ENCODE results near the gene ACAP2.

ACAP2 gene

DNA sequence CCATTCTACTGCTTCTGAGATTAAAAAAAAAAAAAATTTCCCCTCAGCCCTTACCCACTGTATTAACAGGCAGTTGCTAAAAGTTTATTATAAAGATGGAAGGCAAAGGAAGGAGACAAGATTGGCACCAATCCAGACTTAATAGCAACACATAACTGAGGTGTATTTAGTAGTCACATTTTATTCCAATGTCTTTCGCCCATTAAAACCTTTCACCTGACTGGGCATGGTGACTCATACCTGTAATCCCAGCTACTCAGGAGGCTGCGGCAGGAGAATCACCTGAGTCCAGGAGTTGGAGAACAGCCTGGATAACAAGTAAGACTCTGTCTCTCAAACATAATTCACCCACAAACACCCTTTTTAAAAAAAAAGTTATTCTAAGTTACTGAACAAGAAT is 4.4 kb downstream of the ACAP2 start:
- no peak for TF ChIP-seq Cebpa-rat (IDR thresholded peaks at IDR 0.05)
- Histone ChIP-seq H3K27ac (no peak overlapping the region), H3K9ac (no peak overlapping the region), H3K4me2 (peak overlapping the region in 2 of 11 experiments; percentile 35 to 90; a peak in 4 of 22 replicates), H3K36me3 (peaks cover 0 to 49% (median 27%) of the 10 kb centered on the region in 11 experiments; a peak in 21 of 22 replicates), H4K20me1 (peaks cover 54 to 87% (median 84%) of the 10 kb centered on the region in 11 experiments), H3K4me1 (peaks cover 14 to 52% (median 30%) of the 10 kb centered on the region in 10 experiments), H3K4me3 (no peak overlapping the region), H3K9me3 (replicated peaks in 1 of 11) (peaks cover 0 to 24% (median 18%) of the 10 kb centered on the region in 11 experiments; a peak in 18 of 22 replicates), H3K27me3 (no peaks in the 10 kb centered on the region)

- Histone ChIP-seq H3K27me3 (no peaks in the 10 kb centered on the region), H3K27ac (no peak overlapping the region), H3K4me3 (no peak overlapping the region), H3K4me2 (peak overlapping the region in 5 of 11 experiments; percentile 9 to 40 (median 19); a peak in 5 of 22 replicates), H4K20me1 (peaks cover 61 to 98% (median 95%) of the 10 kb centered on the region in 11 experiments; a peak in 21 of 22 replicates), H3K36me3 (peaks cover 6 to 44% (median 31%) of the 10 kb centered on the region in 11 experiments; a peak in 20 of 22 replicates), H3K4me1 (peaks cover 0 to 21% (median 9%) of the 10 kb centered on the region in 10 experiments; a peak in 12 of 20 replicates), H3K9me3 (replicated peaks in 1 of 11) (peaks cover 0 to 33% (median 19%) of the 10 kb centered on the region in 11 experiments; a peak in 16 of 22 replicates), H3K9ac (no peak overlapping the region)
- TF ChIP-seq Cebpa-rat (IDR thresholded peaks at IDR 0.05), result no peak
Measured at GRCh38 chr3:195425849-195426248, 17.0 kb downstream of the ACAP2 start.

DNA sequence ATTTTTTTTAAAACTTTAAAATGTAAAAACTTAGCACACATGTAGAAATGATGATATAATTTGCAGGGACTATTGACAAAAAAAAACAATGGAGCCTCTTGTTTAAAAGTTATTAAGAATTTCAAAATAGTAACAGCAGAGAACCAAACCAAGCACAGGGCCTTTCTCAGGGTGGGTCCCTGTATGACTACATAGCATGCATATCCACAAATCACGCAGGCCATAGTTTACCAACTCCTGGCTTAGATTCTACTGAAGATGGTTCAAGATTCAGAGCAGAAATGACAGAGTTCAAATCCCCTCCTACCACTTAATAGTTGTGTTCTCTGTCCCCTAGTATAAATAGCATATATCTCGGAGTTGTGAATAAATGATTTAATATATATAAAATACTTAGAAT is 19.0 kb downstream of the ACAP2 start:
- Histone ChIP-seq H3K9ac (no peak overlapping the region), H3K9me3 (replicated peaks in 1 of 11) (peaks cover 0 to 27% (median 14%) of the 10 kb centered on the region in 11 experiments; a peak in 16 of 22 replicates), H4K20me1 (peaks cover 66 to 98% (median 93%) of the 10 kb centered on the region in 11 experiments), H3K27ac (no peak overlapping the region), H3K4me1 (peaks cover 0 to 32% (median 13%) of the 10 kb centered on the region in 10 experiments; a peak in 12 of 20 replicates), H3K4me2 (no peak overlapping the region), H3K27me3 (no peaks in the 10 kb centered on the region), H3K36me3 (peaks cover 8 to 41% (median 27%) of the 10 kb centered on the region in 11 experiments; a peak in 19 of 22 replicates), H3K4me3 (no peak overlapping the region)
- no peak for TF ChIP-seq Cebpa-rat (IDR thresholded peaks at IDR 0.05)

GRCh38 chr3:195421400-195421799 is 21.4 kb downstream of the ACAP2 start:
- Histone ChIP-seq H3K36me3 (peaks cover 14 to 41% (median 26%) of the 10 kb centered on the region in 11 experiments; a peak in 18 of 22 replicates), H3K4me3 (no peak overlapping the region), H3K27ac (no peak overlapping the region), H3K27me3 (no peaks in the 10 kb centered on the region), H3K4me1 (peaks cover 0 to 22% (median 8%) of the 10 kb centered on the region in 10 experiments; a peak in 12 of 20 replicates), H3K9me3 (replicated peaks in 1 of 11) (peaks cover 0 to 15% (median 0%) of the 10 kb centered on the region in 11 experiments; a peak in 5 of 22 replicates), H4K20me1 (peaks cover 73 to 99% (median 93%) of the 10 kb centered on the region in 11 experiments), H3K9ac (no peak overlapping the region), H3K4me2 (no peak overlapping the region)
- no peak for TF ChIP-seq Cebpa-rat (IDR thresholded peaks at IDR 0.05)

GRCh38 chr3:195416795-195417194 is 26.0 kb downstream of the ACAP2 start:
- Histone ChIP-seq H3K9ac (no peak overlapping the region), H3K4me1 (peaks cover 0 to 18% (median 2%) of the 10 kb centered on the region in 10 experiments; a peak in 8 of 20 replicates), H4K20me1 (peaks cover 79 to 100% (median 98%) of the 10 kb centered on the region in 11 experiments), H3K27ac (no peak overlapping the region), H3K36me3 (peaks cover 13 to 44% (median 36%) of the 10 kb centered on the region in 11 experiments; a peak in 20 of 22 replicates), H3K27me3 (no peaks in the 10 kb centered on the region), H3K4me3 (no peak overlapping the region), H3K4me2 (no peak overlapping the region), H3K9me3 (replicated peaks in 1 of 11) (peaks cover 0 to 3% (median 0%) of the 10 kb centered on the region in 11 experiments; a peak in 3 of 22 replicates)
- TF ChIP-seq Cebpa-rat (IDR thresholded peaks at IDR 0.05), result no peak

DNA sequence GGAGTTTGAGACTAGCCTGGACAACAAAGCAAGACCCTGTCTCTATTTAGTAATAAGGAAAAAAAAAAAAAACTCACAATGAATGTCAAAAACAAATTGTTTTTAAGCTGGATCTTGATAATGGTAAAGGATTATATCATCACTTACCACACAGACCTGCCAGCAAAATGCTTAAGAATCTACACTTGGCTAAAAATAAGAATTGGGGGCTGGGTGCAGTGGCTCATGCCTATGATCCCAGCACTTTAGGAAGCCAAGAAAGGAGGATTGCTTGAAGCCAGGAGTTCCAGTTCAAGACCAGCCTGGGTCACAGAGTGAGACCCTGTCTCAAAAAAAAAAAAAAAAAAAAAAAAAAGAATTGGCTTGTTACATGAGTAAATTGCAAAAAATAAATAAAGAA is 31.0 kb downstream of the ACAP2 start:
- Histone ChIP-seq H3K4me2 (no peak overlapping the region), H3K27me3 (no peaks in the 10 kb centered on the region), H3K9ac (no peak overlapping the region), H3K4me1 (peaks cover 0 to 33% (median 0%) of the 10 kb centered on the region in 10 experiments; a peak in 6 of 20 replicates), H4K20me1 (peaks cover 37 to 100% (median 78%) of the 10 kb centered on the region in 11 experiments), H3K9me3 (replicated peaks in 1 of 11) (peaks cover 7 to 48% (median 41%) of the 10 kb centered on the region in 11 experiments; a peak in 20 of 22 replicates), H3K27ac (no peak overlapping the region), H3K36me3 (peaks cover 34 to 67% (median 58%) of the 10 kb centered on the region in 11 experiments; a peak in 21 of 22 replicates), H3K4me3 (no peak overlapping the region)
- TF ChIP-seq Cebpa-rat (IDR thresholded peaks at IDR 0.05), result no peak

- Histone ChIP-seq H3K27ac (no peak overlapping the region), H3K36me3 (peaks cover 34 to 73% (median 58%) of the 10 kb centered on the region in 11 experiments; a peak in 21 of 22 replicates), H3K4me3 (no peak overlapping the region), H3K9me3 (replicated peaks in 1 of 11) (peaks cover 7 to 48% (median 41%) of the 10 kb centered on the region in 11 experiments; a peak in 20 of 22 replicates), H3K4me1 (peaks cover 0 to 45% (median 8%) of the 10 kb centered on the region in 10 experiments; a peak in 14 of 20 replicates), H4K20me1 (peaks cover 31 to 100% (median 78%) of the 10 kb centered on the region in 11 experiments), H3K27me3 (no peaks in the 10 kb centered on the region), H3K9ac (no peak overlapping the region), H3K4me2 (no peak overlapping the region)
- TF ChIP-seq Cebpa-rat (IDR thresholded peaks at IDR 0.05), result no peak
Measured at GRCh38 chr3:195410546-195410945, 32.3 kb downstream of the ACAP2 start.

DNA sequence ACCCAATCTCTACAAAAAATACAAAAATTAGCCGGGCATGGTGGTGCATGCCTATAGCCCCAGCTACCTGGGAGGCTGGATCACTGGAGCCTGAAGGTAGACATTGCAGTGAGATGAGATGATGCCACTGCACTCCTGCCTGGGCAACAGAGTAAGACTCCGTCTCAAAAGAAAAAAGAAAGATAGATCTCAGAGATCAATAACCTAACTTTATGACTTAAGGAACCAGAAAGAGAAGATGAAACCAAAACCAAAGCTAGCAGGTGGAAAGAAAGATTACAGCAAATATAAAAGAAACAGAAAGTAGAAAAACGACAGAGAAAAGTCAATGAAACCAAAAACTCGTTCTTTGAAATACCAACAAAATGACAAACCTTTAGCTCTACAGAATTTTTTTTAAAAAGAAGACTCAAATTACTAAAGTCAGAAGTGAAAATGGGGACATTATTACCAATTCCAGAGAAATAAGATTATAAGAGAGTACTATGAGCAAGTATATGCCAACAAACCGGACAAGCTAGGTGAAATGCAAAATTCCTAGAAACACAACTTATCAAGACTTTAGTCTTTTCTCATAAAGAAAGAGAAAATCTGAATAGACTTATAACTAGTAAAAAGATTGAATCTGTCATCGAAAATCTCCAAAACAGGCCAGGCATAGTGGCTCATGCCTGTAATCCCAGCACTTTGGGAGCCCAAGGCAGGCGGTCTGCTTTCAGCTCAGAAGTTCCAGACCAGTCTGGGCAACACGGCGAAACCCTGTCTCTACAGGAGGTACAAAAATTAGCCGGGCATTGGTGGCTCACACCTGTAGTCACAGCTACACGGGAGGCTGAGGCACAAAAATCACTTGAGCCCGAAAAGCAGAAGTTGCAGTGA is 35.0 kb downstream of the ACAP2 start:
- Histone ChIP-seq H3K36me3 (peaks cover 34 to 77% (median 53%) of the 10 kb centered on the region in 11 experiments; a peak in 21 of 22 replicates), H3K4me1 (peaks cover 0 to 57% (median 10%) of the 10 kb centered on the region in 10 experiments; a peak in 14 of 20 replicates), H3K9ac (no peak overlapping the region), H3K9me3 (replicated peaks in 1 of 11) (peaks cover 7 to 48% (median 41%) of the 10 kb centered on the region in 11 experiments; a peak in 20 of 22 replicates), H3K4me3 (no peak overlapping the region), H3K27ac (no peak overlapping the region), H4K20me1 (peaks cover 28 to 100% (median 78%) of the 10 kb centered on the region in 11 experiments; a peak in 21 of 22 replicates), H3K27me3 (no peaks in the 10 kb centered on the region), H3K4me2 (no peak overlapping the region; a peak in 1 of 22 replicates)
- no peak for TF ChIP-seq Cebpa-rat (IDR thresholded peaks at IDR 0.05)
